Measurements from ENCODE around the gene SPATS2.
"Not testable (repeated sequence)": the region's sequence is repeated elsewhere in the genome, so short reads cannot be mapped to it uniquely, and the experiment has no call there.

The SPATS2 gene

GRCh38 chr12:49367381-49368239 is at the start of gene SPATS2:
Gene SPATS2, plus strand, starts transcription at chr12:49367462. Its CDS starts 93,551 bp downstream, at chr12:49461013.
- in situ Hi-C loops (cut with MboI; ENCODE audit: low sequenced_read_pairs) = loop anchor here (25.0 kb wide), 1 partner anchor 145 kb away; no protein-coding TSS in a partner anchor

- in situ Hi-C loops (cut with MboI; ENCODE audit: low sequenced_read_pairs) = not testable (repeated sequence)
Observed at GRCh38 chr12:49320411-49321103, 46.7 kb upstream of the SPATS2 start.

GRCh38 chr12:49322367-49322707 is 44.9 kb upstream of the SPATS2 start:
- in situ Hi-C loops (cut with MboI; ENCODE audit: low sequenced_read_pairs) = no loop called here

GRCh38 chr12:49322708-49323523 is 44.3 kb upstream of the SPATS2 start, which contains the start of gene TROAP:
Gene TROAP, plus strand, starts transcription at chr12:49323255. Its CDS starts 354 bp downstream, at chr12:49323609.
- in situ Hi-C loops (cut with MboI; ENCODE audit: low sequenced_read_pairs) = no loop called here

DNA sequence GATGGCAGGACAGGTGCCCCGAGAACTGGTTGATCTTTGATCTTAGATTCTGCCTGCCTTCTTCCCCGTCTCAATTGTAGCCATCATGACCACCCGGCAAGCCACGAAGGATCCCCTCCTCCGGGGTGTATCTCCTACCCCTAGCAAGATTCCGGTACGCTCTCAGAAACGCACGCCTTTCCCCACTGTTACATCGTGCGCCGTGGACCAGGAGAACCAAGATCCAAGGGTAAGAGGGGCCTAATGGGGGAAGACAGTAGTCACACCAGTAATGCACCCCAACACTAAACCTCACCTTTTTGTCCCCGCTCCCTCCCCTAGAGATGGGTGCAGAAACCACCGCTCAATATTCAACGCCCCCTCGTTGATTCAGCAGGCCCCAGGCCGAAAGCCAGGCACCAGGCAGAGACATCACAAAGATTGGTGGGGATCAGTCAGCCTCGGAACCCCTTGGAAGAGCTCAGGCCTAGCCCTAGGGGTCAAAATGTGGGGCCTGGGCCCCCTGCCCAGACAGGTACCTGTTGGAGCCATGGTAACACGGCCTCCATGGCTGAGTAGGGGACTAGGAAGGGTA is 43.7 kb upstream of the SPATS2 start:
- in situ Hi-C loops (cut with MboI; ENCODE audit: low sequenced_read_pairs) = no loop called here

- in situ Hi-C loops (cut with MboI; ENCODE audit: low sequenced_read_pairs) = no loop called here
Observed at GRCh38 chr12:49325606-49326005, 41.7 kb upstream of the SPATS2 start.

GRCh38 chr12:49327368-49327767 is 39.9 kb upstream of the SPATS2 start:
- in situ Hi-C loops (cut with MboI; ENCODE audit: low sequenced_read_pairs) = no loop called here

DNA sequence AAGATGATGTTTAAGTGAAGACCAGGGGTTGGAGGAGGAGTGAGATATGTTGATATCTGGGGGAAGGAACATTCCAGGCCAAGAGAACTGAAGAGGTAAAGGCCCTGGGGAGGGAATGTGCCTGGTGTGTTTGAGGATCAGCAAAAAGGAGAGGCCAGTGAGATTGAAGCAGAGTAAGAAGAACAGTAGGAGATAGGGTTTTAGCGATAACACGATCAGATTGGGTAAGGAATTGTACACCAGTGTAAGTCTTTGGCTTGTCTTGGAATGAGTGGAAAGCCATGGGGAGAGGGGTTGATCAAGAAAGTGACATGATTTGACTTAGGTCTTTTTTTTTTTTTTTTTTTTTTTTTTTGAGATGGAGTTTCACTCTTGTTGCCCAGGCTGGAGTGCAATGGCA is 39.4 kb upstream of the SPATS2 start:
- in situ Hi-C loops (cut with MboI; ENCODE audit: low sequenced_read_pairs) = no loop called here

DNA sequence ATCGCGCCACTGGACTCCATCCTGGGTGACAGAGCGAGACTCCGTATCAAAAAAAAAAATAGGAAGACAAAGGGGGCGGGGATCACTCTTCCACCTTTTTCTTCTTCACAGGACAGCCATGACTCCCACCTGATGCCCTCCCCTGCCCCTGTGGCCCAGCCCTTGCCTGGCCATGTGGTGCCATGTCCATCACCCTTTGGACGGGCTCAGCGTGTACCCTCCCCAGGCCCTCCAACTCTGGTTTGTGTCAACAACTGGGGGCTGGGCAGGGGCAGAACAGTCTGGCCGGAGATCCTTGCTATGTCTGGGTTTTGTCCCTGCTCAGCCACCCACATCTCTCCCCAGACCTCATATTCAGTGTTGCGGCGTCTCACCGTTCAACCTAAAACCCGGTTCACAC is 38.4 kb upstream of the SPATS2 start:
- in situ Hi-C loops (cut with MboI; ENCODE audit: low sequenced_read_pairs) = no loop called here

DNA sequence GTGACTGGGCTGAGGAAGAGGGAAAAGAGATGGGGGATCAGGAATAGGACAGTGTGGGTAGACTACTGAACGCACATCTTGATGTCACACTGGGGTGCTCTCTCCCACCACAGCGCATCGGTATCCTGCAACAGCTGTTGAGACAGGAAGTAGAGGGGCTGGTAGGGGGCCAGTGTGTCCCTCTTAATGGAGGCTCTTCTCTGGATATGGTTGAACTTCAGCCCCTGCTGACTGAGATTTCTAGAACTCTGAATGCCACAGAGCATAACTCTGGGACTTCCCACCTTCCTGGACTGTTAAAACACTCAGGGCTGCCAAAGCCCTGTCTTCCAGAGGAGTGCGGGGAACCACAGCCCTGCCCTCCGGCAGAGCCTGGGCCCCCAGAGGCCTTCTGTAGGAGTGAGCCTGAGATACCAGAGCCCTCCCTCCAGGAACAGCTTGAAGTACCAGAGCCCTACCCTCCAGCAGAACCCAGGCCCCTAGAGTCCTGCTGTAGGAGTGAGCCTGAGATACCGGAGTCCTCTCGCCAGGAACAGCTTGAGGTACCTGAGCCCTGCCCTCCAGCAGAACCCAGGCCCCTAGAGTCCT is 37.1 kb upstream of the SPATS2 start:
- in situ Hi-C loops (cut with MboI; ENCODE audit: low sequenced_read_pairs) = no loop called here

GRCh38 chr12:49330631-49331379 is 36.5 kb upstream of the SPATS2 start:
- in situ Hi-C loops (cut with MboI; ENCODE audit: low sequenced_read_pairs) = no loop called here

GRCh38 chr12:49331380-49332222 is 35.7 kb upstream of the SPATS2 start:
- in situ Hi-C loops (cut with MboI; ENCODE audit: low sequenced_read_pairs) = no loop called here

DNA sequence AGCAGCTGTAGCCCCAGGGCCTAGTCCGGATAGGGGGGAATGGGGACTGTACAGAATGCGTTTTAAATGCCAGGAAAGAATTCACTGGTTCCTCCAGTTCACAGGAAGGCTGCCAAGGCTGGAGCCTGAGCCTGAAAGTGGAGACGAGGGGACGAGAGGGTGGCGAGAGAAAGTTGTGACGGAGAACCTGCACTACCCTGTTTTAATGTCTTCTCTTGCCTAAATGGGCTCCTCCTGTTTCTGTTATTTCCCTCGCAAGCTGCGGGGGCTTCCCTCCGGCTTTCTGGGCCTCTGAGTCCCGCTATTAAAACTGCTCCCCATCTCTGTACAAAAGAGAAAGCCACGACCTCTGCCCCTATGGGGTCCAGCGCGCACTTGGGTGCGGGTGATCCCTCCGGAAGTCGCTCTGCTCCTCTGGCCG is 34.8 kb upstream of the SPATS2 start:
- in situ Hi-C loops (cut with MboI; ENCODE audit: low sequenced_read_pairs) = no loop called here

DNA sequence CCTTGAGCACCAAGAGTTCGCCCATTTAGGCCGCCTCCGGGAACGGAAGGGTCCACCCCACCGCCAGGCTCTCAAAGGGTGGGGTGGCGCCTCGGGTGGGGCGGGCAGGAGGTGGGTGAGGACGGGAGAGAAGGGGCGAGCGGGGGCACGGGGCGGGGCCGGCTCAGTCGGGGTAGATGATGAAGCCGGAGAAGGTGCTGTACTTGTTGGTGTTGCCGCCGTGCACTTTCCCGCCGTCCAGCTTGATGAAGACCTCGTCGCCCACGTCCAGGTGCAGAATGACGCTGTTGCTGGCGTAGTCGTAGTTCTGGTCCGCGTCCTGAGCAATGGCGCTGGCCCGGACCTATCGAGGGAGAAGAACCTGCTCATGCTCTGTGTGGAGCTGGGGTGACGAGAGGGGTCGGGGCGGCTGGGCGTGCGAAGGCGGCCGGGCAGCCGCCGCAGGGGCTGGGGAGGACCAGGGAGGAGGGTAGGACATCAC is 34.3 kb upstream of the SPATS2 start:
- in situ Hi-C loops (cut with MboI; ENCODE audit: low sequenced_read_pairs) = no loop called here

GRCh38 chr12:49333778-49334177 is 33.5 kb upstream of the SPATS2 start:
- in situ Hi-C loops (cut with MboI; ENCODE audit: low sequenced_read_pairs) = not testable (repeated sequence)

DNA sequence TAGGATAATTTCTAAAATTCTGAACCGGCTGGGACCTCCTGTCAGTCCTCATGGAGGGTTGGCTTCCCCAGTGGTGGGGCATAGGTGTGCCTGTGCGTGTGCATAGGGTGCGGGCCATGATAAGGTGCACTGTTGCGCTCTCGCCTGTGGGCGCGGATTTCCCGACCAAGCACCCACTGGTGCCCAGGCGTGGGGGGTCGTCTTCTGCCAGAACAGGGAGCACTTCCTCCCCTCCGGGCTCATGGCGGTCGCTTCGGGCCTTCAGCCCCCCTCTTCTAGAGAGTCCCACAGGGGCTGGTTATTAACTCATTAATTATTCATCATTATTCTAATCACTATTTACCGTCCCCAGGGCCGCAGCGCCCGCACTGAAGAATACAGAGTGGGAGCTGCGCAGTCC is 33.0 kb upstream of the SPATS2 start:
- in situ Hi-C loops (cut with MboI; ENCODE audit: low sequenced_read_pairs) = no loop called here

- in situ Hi-C loops (cut with MboI; ENCODE audit: low sequenced_read_pairs) = no loop called here
Observed at GRCh38 chr12:49334681-49335080, 32.6 kb upstream of the SPATS2 start.

DNA sequence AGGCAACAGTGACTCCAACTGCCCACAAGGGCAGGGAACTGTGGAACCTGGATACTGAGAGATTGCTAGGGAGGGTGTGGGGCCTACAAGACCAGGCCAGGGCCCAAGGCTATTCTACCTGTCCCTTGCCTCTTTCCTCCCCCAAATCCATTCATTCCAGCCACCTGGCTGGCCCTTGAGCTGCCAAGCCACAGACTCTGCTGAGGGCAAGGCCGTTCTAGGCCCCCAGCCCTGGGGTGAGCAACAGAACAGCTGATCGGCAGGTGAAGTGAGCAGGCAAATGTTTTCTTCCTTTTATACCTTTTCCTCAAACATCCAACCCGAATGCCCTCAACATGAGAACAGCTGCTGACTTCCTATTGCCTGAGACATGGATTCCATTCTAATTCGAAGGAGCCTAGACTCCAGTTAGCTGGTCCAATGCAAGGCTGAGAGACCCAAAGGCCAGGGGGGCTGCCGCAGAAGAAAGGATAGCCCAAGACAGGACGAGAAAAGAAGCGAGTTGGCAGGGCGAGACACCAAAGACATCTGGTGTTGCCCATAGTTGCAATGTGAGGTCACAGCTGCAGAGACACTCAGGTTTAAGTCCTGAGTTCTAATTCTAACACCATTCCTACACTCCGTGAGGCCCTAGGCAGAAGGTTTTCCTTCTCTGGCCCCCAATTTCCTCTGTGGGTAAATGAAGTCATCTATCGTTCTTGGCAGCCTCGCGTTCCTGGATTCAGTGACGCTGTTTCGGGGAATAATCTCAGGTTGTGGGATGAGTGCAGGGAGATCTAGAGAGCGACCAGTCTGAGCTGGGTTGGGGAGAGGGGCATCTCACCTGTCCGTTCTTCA is 31.9 kb upstream of the SPATS2 start:
- in situ Hi-C loops (cut with MboI; ENCODE audit: low sequenced_read_pairs) = no loop called here

Measured in hTERT RPE-1 (cell line).